ENCODE results near the gene CCL19.

The CCL19 gene

GRCh38 chr9:34694811-34695210 lies 3.7 kb upstream of the CCL19 start:
- no peak for DNase-seq (ENCODE audit: low read depth)

- DNase-seq (ENCODE audit: low read depth) = no peak
Measured at GRCh38 chr9:34693560-34693959, 2.5 kb upstream of the CCL19 start.

- DNase-seq (ENCODE audit: low read depth) = no peak
Measured at GRCh38 chr9:34691936-34692315, 850 bp upstream of the CCL19 start.

DNA sequence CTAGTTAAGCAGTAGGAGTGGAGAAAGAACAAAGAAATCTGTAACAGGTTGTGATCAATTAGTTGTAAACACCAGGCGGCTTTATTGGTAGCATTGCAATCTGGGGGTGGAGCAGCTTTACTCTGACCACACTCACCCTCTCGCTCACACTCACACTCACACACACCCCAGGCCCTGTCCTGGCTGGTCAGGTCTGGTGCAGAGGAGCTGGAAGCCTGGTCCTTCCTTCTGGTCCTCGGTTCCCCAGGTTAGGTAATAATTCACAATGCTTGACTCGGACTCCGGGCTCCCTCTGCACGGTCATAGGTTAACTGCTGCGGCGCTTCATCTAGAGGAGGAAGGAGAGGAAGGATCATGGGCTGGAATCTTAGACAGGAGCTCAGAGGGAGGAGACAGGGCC lies 1.6 kb downstream of the CCL19 start:
- no peak for DNase-seq (ENCODE audit: low read depth)

- DNase-seq (ENCODE audit: low read depth) = no peak
Measured at GRCh38 chr9:34689116-34689470, 2.0 kb downstream of the CCL19 start.

GRCh38 chr9:34688329-34689115 lies 2.6 kb downstream of the CCL19 start:
- DNase-seq (ENCODE audit: low read depth) = no peak

- DNase-seq (ENCODE audit: low read depth) = no peak
Measured at GRCh38 chr9:34687276-34688030, 3.6 kb downstream of the CCL19 start.

DNA sequence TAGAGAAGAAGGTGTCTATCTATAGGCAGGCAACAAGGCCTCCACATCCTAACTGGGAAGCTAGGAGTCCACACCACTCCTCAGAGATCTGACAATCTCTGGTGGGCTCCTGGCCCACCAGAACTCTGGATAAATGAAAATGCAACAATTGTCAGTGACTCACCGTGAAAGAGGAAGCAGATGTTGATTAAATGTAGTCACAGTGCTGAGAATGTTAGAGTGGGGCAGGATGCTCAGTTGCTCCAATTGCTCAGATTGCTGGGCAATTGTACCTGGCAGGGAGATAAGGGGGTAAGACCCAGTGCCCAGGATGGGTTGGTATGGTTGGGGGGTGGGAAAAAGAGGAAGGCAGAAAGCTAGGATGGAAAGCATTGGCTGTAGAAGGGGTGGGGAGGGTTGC lies 4.3 kb downstream of the CCL19 start:
- no peak for DNase-seq (ENCODE audit: low read depth)

GRCh38 chr9:34686231-34686630 lies 4.8 kb downstream of the CCL19 start:
- DNase-seq (ENCODE audit: low read depth) = no peak

- no peak for DNase-seq (ENCODE audit: low read depth)
Measured at GRCh38 chr9:34685591-34685990, 5.5 kb downstream of the CCL19 start.

DNA sequence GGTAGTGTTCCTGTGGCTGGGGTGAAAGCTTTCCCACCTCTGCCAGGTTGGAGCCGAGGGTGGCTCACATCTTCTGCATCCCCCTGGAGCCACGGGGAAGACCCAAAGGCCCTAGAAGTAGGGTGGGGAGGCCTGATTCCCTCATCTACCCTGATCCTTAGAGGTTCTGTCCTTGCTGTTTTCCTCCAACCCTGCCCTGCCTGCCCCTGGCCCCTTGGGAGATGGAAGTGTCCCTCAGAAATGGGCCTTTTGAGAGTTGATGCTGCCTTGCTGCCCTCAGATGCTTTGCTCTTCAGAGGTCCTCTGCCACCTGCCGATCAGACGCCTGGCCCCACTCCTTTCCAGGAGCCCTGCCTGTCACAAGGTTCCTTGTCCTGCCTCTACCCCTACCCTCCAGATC lies 6.3 kb downstream of the CCL19 start:
- DNase-seq (ENCODE audit: low read depth) = no peak

GRCh38 chr9:34684145-34684544 lies 6.9 kb downstream of the CCL19 start:
- no peak for DNase-seq (ENCODE audit: low read depth)

- peak; percentile 55 for DNase-seq (ENCODE audit: low read depth)
Measured at GRCh38 chr9:34675869-34676268, 15.2 kb downstream of the CCL19 start.

DNA sequence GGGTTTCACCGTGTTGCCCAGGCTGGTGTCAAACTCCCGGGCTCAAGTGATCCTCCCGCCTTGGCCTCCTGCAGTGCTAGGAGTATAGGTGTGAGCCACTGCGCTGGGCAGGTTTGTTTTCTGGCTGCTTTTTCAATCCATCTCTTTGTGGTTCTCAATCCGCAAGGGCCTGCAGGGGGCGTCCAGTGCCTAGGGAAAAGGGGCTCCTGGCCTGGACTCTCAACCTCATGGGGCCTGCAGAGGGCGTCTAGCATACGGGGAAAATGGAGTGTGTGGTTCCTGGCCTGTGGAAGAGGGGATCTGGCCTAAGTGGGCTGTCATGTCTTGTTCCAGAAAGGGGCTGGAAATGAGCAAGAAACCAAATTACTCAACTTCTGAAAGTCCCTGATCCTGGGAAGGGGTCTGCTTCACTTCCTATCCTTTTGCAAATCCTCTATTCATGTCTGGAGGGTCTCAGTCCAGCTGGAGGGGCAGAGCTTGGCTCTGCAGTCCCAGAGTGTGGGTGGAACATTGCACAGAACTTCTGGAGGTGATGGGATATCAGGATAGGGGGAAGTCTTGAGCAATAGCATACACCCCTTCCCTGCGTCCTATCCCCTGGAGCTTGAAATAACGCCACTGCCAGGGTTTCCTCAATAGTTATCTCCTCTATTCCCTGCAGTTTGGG lies 15.9 kb downstream of the CCL19 start:
- DNase-seq (ENCODE audit: low read depth) = peak; percentile 58

- no peak for DNase-seq (ENCODE audit: low read depth)
Measured at GRCh38 chr9:34674440-34674839, 16.6 kb downstream of the CCL19 start.

DNA sequence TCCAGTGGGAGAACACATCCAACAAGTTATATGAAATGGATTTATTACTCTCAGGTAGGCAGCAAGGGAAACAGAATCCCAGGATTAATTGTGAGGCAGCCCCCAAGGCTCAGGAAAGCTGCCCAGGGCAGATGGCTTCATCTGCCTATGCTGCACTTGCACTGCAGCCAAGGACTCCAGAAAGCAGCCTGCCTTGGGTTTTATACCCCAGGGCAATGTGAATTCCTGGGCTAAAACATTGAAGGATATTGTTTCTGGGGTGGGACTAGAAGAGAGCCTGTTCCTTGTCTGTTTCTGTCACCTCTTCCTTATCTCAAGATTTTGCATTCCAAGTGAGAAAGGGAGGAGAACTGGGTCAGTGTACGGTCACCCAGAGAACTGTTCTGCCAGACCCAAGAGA lies 19.8 kb downstream of the CCL19 start:
- DNase-seq (ENCODE audit: low read depth) = no peak

DNA sequence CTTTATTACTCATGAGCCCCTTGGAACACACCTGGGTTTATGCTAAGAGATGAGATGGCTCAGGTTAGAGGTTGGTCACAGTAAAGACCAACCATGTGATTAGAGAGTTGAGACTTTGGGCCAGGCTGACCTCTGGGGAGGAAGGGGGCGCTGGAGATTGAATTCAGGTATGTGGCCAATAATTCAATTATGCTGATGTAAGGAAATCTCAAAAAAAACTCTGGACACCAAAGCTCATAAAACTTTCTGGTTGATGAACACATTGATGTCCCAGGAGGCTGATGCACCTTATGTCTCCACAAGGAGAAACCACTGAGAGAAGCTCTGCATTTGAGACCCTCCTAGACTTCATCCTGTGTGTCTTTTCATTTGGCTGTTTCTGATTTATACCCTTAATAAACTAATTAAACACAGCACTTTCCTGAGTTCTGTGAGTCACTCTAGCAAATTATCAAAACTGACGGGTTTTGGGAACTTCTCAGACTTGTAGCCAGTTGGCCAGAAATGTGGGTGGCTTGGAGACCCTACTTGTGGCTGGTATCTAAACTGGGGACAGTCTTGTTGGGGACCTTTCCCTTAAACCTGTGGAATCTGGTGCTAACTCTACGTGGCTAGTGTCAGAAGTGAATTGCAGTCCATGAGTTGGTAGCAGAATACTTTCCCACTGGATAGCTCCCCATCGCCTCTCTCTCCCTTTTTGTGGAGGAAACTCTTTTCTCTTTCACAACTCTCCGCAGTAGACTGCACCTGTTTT lies 21.1 kb downstream of the CCL19 start:
- no peak for DNase-seq (ENCODE audit: low read depth)

- DNase-seq (ENCODE audit: low read depth) = peak; percentile 93
Measured at GRCh38 chr9:34665381-34666250, 25.5 kb downstream of the CCL19 start.

GRCh38 chr9:34665067-34665380 lies 26.1 kb downstream of the CCL19 start:
- DNase-seq (ENCODE audit: low read depth) = no peak

GRCh38 chr9:34664281-34665066 lies 26.6 kb downstream of the CCL19 start:
- peak; percentile 67 for DNase-seq (ENCODE audit: low read depth)

DNA sequence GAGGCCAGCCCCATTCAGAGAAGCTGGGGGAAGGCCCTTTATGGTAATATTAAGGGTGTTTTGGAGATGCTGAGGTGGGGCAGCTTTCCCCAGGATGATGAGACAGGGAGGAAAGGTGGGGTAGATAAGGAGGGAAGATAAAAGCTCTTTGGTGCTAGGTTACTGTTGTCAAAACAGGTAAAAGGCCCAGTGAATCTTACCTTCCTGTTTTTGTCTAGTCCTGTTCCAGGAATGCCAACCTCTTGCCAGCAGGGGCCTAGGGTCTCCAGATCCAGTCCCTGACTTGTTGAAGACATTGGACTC lies 27.8 kb downstream of the CCL19 start:
- DNase-seq (ENCODE audit: low read depth) = no peak

Data from amniotic epithelial cell (primary cell).